Hematopoietic multipotent progenitor cell treated with erythropoietin and hydrocortisone succinate and interleukin-3 and kit ligand, for 6 days (in vitro differentiated cells): ENCODE measurements around the gene SPAG6.
A peak's percentile ranks its signal among the peaks of the same experiment; 100 is the strongest.
"Not testable (repeated sequence)": the region's sequence is repeated elsewhere in the genome, so short reads cannot be mapped to it uniquely, and the experiment has no call there.

Experiments used
- DNase-seq: peaks from one replicate; pipeline ENCODE4 v3.0.0-alpha.2; 2015

The SPAG6 gene

GRCh38 chr10:22345301-22346095 is at the start of gene SPAG6:
Gene SPAG6, plus strand, starts transcription at chr10:22345496. Its CDS starts 116 bp downstream, at chr10:22345612.
- peak; percentile 66 for DNase-seq

GRCh38 chr10:22301193-22301592 is 44.1 kb upstream of the SPAG6 start:
- DNase-seq = no peak

GRCh38 chr10:22303461-22303860 is 41.8 kb upstream of the SPAG6 start:
- DNase-seq = no peak

- no peak for DNase-seq
Observed at GRCh38 chr10:22305721-22306120, 39.6 kb upstream of the SPAG6 start.

- no peak for DNase-seq
Observed at GRCh38 chr10:22308390-22308789, 36.9 kb upstream of the SPAG6 start.

GRCh38 chr10:22309180-22310000 is 35.9 kb upstream of the SPAG6 start:
- DNase-seq = no peak

- DNase-seq = not testable (repeated sequence)
Observed at GRCh38 chr10:22310012-22310411, 35.3 kb upstream of the SPAG6 start.

- DNase-seq = no peak
Observed at GRCh38 chr10:22310928-22311327, 34.4 kb upstream of the SPAG6 start.

GRCh38 chr10:22314852-22315251 is 30.4 kb upstream of the SPAG6 start:
- peak; percentile 58 for DNase-seq

- peak; percentile 45 for DNase-seq
Observed at GRCh38 chr10:22315455-22316285, 29.6 kb upstream of the SPAG6 start.

GRCh38 chr10:22316286-22317075 is 28.8 kb upstream of the SPAG6 start, which contains the start of gene COMMD3:
Gene COMMD3, plus strand, starts transcription at chr10:22316388. Its CDS starts 30 bp downstream, at chr10:22316418.
- DNase-seq = peak; percentile 93

- DNase-seq = peak; percentile 72
Observed at GRCh38 chr10:22317076-22317370, 28.3 kb upstream of the SPAG6 start.

GRCh38 chr10:22317771-22318565 is 27.3 kb upstream of the SPAG6 start:
- DNase-seq = peak; percentile 38

GRCh38 chr10:22318772-22319171 is 26.5 kb upstream of the SPAG6 start:
- no peak for DNase-seq

GRCh38 chr10:22319547-22319979 is 25.7 kb upstream of the SPAG6 start:
- peak; percentile 2 for DNase-seq

GRCh38 chr10:22319980-22320558 is 25.2 kb upstream of the SPAG6 start:
- DNase-seq = peak; percentile 64

- DNase-seq = peak; percentile 88
Observed at GRCh38 chr10:22320591-22321155, 24.6 kb upstream of the SPAG6 start, which contains the start of gene BMI1. Gene BMI1, plus strand, starts transcription at chr10:22321099. Its CDS starts 5,351 bp downstream, at chr10:22326450.

GRCh38 chr10:22321156-22321923 is 24.0 kb upstream of the SPAG6 start:
- DNase-seq = peak; percentile 71

GRCh38 chr10:22321924-22322640 is 23.2 kb upstream of the SPAG6 start:
- peak; percentile 22 for DNase-seq
